Uterus (tissue), 4 donors: Measurements from ENCODE around the gene KDM4F. TPM values are rescaled to one million over a fixed set of nuclear protein-coding genes. Genes with fewer than 3 reads are reported as not detected.

ENCODE experiments used
- DNase-seq, 2 donors: peaks; one replicate each; pipeline ENCODE4 v3.0.0-alpha.2; 2019 to 2020
- H3K27ac ChIP-seq, 2 donors: fragments of 200-600 bp; sonication (generic); 1 replicate in 1 of 2; 2 replicates in 1 of 2; pipeline ENCODE4 v1.5.1; 2016 to 2018
- H3K27me3 ChIP-seq, 2 donors: fragments of 200-600 bp; sonication (generic); one replicate each; pipeline ENCODE4 v1.5.1; 2018 to 2019; ENCODE audit warnings: control low read depth in 1 of 2
- H3K36me3 ChIP-seq, 2 donors: fragments of 200-600 bp; sonication (generic); one replicate each; pipeline ENCODE4 v1.5.1; 2019; ENCODE audit warnings: control low read depth in 1 of 2
- H3K4me1 ChIP-seq, 2 donors: fragments of 200-600 bp; sonication (generic); one replicate each; pipeline ENCODE4 v1.5.1; 2018 to 2019; ENCODE audit warnings: control low read depth in 1 of 2
- H3K4me3 ChIP-seq, 2 donors: fragments of 200-600 bp; sonication (generic); 1 replicate in 1 of 2; 2 replicates in 1 of 2; pipeline ENCODE4 v1.5.1; 2018 to 2019; ENCODE audit warnings: mild to moderate bottlenecking in 1 of 2
- H3K9me3 ChIP-seq, 2 donors: fragments of 200-600 bp; sonication (generic); one replicate each; pipeline ENCODE4 v1.5.1; 2019; ENCODE audit warnings: control low read depth in 1 of 2
- POLR2A ChIP-seq, 2 donors: fragments of 450-650 bp; IDR thresholded peaks; one replicate each; pipeline ENCODE4 v1.6.1; 2016; ENCODE audit warnings: antibody characterized with exemption in 2 of 2, mild to moderate bottlenecking in 1 of 2, moderate library complexity in 1 of 2
- intact Hi-C: fragments of 100-400 bp; cut with DNase I; formaldehyde crosslinking; loops from one replicate; pipeline ENCODE4 v1.15.1; 2023; ENCODE audit warnings: low total_unique reads
- total RNA-seq, 4 donors: library from RNA; depleted of rRNA in 3 of 4; stranded (reverse); fragments of >200 nt in 3 of 4; gene quantifications; one replicate each; pipeline versions ENCODE4 v1.1.0 to v1.2.4, GENCODE V29; 2014 to 2023
- TF ChIP-seq, protein P1 (sequence below), 4 experiments: fragments of 200-600 bp in 2 of 4; fragments of 450-650 bp in 2 of 4; sonication (generic) in 2 of 4; IDR thresholded peaks; one replicate each; pipeline ENCODE4 v1.5.1; 2016 to 2019; ENCODE audit warnings: antibody characterized with exemption in 4 of 4, mild to moderate bottlenecking in 2 of 4, moderate library complexity in 1 of 4
- donor health status: DM: yes; HTN: yes; CAD: no.

Gene KDM4F
- total RNA-seq, 4 donors from 2014 or later, result not detected

DNA sequence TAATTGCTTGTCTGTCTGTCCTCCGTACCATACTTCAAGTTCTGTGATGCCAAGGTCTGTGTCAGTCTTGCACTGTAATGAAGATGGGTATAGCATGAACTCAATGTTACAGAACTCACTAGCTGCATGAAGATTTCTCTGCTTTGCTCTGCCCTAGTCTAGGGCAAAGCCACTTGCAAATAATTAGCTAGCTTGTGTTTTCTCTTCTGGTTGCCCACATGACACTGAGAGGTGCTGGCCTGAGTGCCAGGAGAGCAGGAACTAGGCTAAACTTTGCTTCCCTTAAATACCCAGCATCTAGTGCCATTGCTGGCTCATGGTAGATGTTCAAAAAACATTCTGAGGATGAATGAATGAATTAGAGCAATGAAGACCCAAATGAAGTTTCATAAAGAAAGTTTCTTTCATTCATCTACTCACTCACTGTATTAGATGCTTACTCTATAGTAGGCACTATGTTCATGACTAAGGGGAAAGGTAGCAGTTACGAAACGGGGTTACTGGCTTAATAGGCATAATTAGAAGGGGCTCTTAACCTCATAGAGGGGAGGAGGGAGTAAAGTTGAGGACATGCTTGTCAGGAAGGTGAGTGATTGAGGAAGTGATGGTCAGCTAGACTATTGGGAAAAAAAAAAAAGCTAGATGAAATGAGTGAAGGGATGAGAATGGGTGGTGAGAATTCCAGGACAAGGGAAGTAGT lies 36.0 kb downstream of the KDM4F start:
- H3K4me1 ChIP-seq, result no peaks in the 10 kb centered on the region
- TF ChIP-seq, protein P1, sequence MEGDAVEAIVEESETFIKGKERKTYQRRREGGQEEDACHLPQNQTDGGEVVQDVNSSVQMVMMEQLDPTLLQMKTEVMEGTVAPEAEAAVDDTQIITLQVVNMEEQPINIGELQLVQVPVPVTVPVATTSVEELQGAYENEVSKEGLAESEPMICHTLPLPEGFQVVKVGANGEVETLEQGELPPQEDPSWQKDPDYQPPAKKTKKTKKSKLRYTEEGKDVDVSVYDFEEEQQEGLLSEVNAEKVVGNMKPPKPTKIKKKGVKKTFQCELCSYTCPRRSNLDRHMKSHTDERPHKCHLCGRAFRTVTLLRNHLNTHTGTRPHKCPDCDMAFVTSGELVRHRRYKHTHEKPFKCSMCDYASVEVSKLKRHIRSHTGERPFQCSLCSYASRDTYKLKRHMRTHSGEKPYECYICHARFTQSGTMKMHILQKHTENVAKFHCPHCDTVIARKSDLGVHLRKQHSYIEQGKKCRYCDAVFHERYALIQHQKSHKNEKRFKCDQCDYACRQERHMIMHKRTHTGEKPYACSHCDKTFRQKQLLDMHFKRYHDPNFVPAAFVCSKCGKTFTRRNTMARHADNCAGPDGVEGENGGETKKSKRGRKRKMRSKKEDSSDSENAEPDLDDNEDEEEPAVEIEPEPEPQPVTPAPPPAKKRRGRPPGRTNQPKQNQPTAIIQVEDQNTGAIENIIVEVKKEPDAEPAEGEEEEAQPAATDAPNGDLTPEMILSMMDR (IDR thresholded peaks at IDR 0.05), result no peak
- TF ChIP-seq POLR2A (IDR thresholded peaks at IDR 0.05), result no peak
- H3K4me3 ChIP-seq, result no peak overlapping the region
- H3K9me3 ChIP-seq, result no peaks in the 10 kb centered on the region
- intact Hi-C loops, result no loop called here
- no peaks in the 10 kb centered on the region for H3K36me3 ChIP-seq
- no peak overlapping the region for H3K27ac ChIP-seq
- no peaks in the 10 kb centered on the region for H3K27me3 ChIP-seq
- DNase-seq, result no peak

DNA sequence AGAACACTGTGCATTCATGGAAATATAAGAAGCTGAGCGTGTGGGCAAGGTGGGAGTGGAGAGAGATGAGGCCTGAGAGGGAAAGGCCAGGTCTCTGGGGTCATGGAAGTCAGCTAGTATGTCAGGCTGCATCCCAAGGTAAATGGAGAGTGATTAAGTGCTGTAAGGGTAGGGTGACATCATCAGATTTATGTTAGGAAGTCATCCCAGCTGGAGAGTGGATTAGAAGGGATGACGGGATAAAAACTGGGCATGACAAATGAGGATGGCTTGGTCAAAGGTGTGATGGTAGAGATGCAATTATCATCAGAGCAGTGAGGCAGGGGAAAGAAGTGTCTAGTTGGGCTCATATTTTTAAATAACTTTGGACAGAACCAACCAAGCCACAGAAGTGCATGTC lies 36.9 kb downstream of the KDM4F start:
- DNase-seq, result no peak
- no peak overlapping the region for H3K4me3 ChIP-seq
- H3K9me3 ChIP-seq, result no peaks in the 10 kb centered on the region
- no peaks in the 10 kb centered on the region for H3K36me3 ChIP-seq
- intact Hi-C loops, result no loop called here
- TF ChIP-seq, protein P1 (IDR thresholded peaks at IDR 0.05), result no peak
- TF ChIP-seq POLR2A (IDR thresholded peaks at IDR 0.05), result no peak
- H3K27me3 ChIP-seq, result no peaks in the 10 kb centered on the region
- H3K4me1 ChIP-seq, result no peaks in the 10 kb centered on the region
- H3K27ac ChIP-seq, result no peak overlapping the region

GRCh38 chr11:95086836-95087570 lies 37.8 kb downstream of the KDM4F start:
- no peak overlapping the region for H3K27ac ChIP-seq
- H3K36me3 ChIP-seq, result no peaks in the 10 kb centered on the region
- no peaks in the 10 kb centered on the region for H3K9me3 ChIP-seq
- H3K4me3 ChIP-seq, result no peak overlapping the region
- H3K27me3 ChIP-seq, result no peaks in the 10 kb centered on the region
- intact Hi-C loops, result no loop called here
- no peak for DNase-seq
- TF ChIP-seq, protein P1 (IDR thresholded peaks at IDR 0.05), result no peak
- no peak for TF ChIP-seq POLR2A (IDR thresholded peaks at IDR 0.05)
- H3K4me1 ChIP-seq, result no peaks in the 10 kb centered on the region

DNA sequence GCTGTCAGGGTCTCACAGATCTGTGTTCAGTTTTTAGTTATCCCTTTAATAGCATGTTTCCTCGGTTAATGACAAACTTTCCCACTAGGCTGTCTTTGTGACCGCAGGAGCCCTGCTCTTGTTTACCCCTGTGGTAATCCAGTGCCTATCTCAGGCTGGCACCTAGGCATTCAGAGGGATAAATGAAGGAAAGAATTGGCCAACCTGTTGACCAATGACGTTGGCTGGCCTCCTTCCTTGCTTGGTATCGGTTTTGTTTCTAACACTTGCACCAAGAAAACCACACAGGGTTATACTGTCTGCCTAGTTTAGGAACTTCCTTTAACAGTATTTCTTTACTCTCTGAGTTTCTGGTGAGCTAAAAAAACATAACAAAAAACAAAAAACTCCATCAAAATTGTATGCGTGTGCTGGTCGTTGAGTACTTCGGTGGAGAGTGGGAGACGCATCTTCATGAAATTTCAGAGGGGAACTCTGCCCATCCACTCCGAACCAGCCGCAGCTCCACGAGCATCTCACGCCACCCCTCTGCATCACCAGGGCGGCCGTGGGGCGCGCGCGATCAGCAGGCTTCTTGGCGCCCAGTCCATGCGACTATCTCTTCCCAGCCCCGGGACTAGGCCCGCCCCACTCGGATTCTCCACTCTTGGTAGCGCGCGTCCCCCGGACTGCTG lies 39.9 kb downstream of the KDM4F start:
- H3K36me3 ChIP-seq, result no peaks in the 10 kb centered on the region
- intact Hi-C loops, result no loop called here
- H3K9me3 ChIP-seq, result no peaks in the 10 kb centered on the region
- TF ChIP-seq, protein P1 (IDR thresholded peaks at IDR 0.05), result peak in 1 of 4 experiments; percentile 15
- no peak for TF ChIP-seq POLR2A (IDR thresholded peaks at IDR 0.05)
- peaks cover 4 to 6% of the 10 kb centered on the region in 2 donors for H3K4me1 ChIP-seq
- H3K27ac ChIP-seq, result peak overlapping the region; percentile 93 to 98
- no peaks in the 10 kb centered on the region for H3K27me3 ChIP-seq
- no peak for DNase-seq
- H3K4me3 ChIP-seq, result peak overlapping the region; percentile 60 to 92
